Activated CD4-positive, CD25-positive, alpha-beta regulatory T cell (primary cell): ENCODE results near the gene CCDC18.
"Not testable (repeated sequence)": the region's sequence is repeated elsewhere in the genome, so short reads cannot be mapped to it uniquely, and the experiment has no call there.

Experiments
- DNase-seq, 4 experiments: peaks; one replicate each; lab custom pipeline; 2025; lab: John Stamatoyannopoulos, UW

The CCDC18 gene

DNA sequence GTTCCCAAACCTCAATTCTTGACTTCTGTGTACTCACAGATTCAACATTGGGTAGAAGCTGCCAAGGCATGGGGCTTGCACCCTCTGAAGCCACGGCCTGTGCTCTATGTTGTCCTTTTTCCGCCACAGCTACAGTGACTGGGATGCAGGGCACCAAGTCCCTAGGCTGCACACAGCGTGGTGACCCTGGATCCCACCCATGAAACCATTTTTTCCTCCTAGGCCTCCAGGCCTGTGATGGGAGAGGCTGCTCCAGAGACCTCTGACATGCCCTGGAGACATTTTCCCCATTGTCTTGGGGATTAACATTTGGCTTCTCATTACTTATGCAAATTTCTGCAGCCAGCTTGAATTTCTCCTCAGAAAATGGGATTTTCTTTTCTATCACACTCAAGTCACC is 62.7 kb downstream of the CCDC18 start:
- DNase-seq, result not testable (repeated sequence)

- DNase-seq, result no peak
These were observed 64.0 kb downstream of the CCDC18 start for GRCh38 chr1:93244298-93245069.

DNA sequence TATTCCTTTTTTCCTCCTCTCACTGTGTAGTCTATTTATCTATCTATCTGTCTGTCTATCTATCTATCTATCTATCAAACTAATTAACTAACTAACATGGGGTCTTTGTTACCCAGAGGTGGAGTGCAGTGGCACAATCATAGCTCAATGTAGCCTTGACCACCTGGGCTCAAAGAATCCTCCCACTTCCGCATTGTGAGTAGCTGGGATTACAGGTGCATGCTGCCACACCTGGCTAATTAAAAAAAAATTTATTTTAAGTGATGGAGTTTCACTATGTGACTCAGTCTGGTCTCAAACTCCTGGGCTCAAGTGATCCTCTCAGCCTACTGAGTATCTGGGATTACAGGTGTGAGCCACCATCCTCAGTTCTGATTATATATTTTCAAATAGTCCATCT is 71.4 kb downstream of the CCDC18 start:
- DNase-seq, result no peak

GRCh38 chr1:93252598-93252997 is 72.1 kb downstream of the CCDC18 start:
- DNase-seq, result no peak

GRCh38 chr1:93253516-93253915 is 73.0 kb downstream of the CCDC18 start:
- no peak for DNase-seq

- no peak for DNase-seq
These were observed 74.9 kb downstream of the CCDC18 start for GRCh38 chr1:93255222-93256079.

- DNase-seq, result no peak
These were observed 75.9 kb downstream of the CCDC18 start for GRCh38 chr1:93256433-93256832.

DNA sequence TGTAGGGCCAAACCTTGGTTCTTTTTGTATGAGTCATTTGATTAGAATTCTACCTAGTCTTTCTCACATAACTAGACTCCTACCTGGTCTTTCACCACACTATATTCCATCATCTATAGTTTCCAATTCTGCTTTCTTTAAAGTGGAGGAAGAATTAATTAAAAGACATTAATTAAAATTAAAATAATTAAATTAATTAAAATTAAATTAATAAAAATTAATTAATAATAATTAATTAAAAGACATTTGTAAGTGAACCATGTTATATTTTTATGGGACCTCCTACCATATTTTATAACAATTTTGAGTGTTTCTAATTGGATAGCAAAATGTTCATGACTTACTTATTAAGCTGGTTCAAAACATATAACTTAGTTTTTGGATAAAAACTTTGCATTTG is 77.4 kb downstream of the CCDC18 start:
- no peak for DNase-seq

GRCh38 chr1:93260726-93261125 is 80.2 kb downstream of the CCDC18 start:
- DNase-seq, result not testable (repeated sequence)

DNA sequence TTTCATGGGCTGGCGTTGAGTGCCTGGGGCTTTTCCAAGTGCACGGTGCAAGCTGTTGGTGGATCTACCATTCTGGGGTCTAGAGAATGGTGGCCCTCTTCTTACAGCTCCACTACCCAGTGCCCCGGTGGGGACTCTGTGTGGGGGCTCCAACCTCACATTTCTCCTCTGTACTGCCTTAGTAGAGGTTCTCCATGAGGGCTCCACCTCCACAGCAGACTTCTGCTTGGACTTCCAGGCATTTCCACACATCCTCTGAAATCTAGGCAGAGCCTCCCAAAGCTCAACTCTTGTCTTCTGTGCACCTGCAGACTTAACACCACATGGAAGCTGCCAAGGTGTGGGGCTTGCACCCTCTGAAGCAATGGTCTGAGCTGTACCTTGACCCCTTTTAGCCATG is 82.1 kb downstream of the CCDC18 start:
- no peak for DNase-seq

- not testable (repeated sequence) for DNase-seq
These were observed 88.4 kb downstream of the CCDC18 start for GRCh38 chr1:93268888-93269287.

DNA sequence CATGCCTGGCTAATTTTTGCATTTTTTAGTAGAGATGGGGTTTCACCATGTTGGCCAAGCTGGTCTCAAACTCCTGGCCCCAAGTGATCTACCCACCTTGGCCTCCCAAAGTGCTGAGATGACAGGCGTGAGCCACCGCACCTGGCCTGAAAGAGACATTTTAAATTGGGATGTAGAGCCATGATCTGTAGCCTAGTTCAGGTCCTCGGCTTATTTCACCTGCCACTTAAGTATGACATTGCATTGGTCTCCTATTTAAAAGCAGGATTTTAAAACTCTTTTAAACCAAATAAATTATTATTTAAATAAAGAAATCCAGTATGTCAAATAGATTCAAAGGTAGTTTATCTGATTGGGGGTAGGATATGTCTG is 94.7 kb downstream of the CCDC18 start:
- DNase-seq, result not testable (repeated sequence)

- no peak for DNase-seq
These were observed 95.2 kb downstream of the CCDC18 start for GRCh38 chr1:93275634-93276295.

DNA sequence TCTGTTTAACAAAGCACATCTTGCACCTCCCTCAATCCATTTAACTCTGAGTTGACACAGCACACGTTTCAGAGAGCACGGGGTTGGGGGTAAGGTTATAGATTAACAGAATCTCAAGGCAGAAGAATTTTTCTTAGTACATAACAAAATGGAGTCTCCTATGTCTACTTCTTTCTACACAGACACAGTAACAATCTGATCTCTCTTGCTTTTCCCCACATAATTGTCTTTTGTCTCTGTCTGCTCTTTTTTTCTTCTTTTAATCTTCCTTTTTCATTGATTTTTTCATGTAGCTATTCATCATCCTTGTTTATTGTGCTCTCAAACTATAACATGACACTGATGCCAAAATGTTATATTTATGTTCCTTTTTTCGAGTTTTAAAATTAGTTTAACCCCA is 97.0 kb downstream of the CCDC18 start:
- not testable (repeated sequence) for DNase-seq

- no peak for DNase-seq
These were observed 103.0 kb downstream of the CCDC18 start for GRCh38 chr1:93283496-93283895.

DNA sequence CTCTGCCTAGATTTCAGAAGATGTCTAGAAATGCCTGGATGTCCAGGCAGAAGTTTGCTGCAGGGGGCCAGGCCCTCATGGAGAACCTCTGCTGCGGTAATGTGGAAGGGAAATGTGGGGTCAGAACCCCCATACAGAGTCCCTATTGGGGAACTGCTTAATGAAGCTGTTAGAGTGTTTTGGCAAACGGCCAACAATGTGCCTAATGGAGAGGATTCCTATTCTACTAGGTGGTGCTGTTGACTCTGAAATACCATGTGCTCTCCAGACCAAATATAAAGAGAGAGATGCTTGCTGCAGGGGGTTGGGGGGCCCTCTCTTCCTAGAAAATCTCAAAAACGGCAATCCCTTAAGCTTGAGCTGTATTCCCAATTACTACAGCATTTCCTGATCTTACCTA is 108.0 kb downstream of the CCDC18 start:
- DNase-seq, result no peak

DNA sequence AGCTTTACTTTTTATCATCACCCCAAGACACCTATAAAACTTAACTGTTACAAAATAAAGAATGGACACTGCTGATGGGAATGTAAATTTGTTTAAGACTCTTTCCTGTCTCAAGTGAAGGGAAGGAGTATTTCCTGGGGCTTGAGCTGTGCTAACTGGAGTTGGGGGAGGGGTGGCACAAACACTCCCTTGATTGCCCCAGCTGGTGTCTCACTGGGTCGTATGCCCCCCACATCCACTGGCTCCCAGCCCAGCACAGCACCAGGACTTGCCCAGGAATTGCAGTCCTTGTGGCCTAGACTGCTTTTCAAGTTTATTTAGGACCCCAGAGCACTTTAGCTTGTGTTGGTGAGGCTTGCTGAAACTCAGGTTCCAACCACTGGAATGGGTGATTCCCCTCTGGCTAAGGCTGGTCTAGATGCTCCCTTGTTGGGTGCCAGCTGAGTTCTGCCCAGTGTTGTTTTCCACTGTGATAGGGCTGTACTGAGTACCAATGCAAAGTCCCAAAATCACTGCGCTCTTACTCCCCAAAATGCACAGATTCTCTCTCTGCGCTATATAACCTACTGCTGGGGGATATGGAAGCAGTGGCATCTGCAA is 116.1 kb downstream of the CCDC18 start:
- DNase-seq, result no peak

- no peak for DNase-seq
These were observed 120.6 kb downstream of the CCDC18 start for GRCh38 chr1:93301131-93301530.

DNA sequence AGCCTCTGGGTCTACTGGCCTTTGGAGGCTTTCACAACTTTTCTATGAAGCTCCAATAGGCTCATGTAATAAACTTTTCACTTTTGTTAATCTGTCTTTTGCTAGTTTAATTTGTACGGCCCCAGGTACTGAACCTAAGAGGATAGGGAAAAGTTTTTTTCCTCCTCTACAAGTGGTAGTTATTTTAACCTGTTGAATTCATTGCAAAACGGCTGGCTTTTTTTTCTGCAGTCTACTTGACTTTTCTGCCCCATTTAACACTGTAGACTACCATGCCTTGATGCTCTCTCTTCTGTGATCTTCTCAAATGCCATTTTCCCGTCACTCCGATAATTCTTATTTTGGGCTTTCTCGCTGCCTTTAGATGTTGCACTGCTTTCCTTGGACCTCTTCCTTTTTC is 121.6 kb downstream of the CCDC18 start:
- DNase-seq, result no peak

DNA sequence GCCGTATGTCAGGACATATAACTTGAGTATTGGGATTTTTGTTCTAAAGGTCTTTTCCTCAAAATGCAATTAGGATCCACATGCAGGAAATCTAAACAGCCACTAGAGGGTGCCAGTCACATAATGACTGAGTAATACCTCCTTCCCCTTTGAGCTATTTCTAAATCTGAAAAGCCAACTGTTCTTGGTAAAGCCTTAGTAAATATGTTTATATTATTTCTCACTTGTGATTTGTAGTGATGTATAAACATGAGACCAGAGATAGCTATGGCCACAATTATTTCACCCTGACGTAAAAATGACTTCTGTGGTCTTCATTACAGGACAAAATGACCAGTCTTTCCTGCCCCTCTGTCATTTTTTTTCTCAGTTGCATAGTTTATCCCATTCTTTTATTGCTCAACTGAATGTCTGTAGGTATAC is 124.2 kb downstream of the CCDC18 start:
- peak in 3 of 4 experiments; percentile 1 to 28 (median 1) for DNase-seq

GRCh38 chr1:93306920-93307319 is 126.4 kb downstream of the CCDC18 start:
- DNase-seq, result no peak

DNA sequence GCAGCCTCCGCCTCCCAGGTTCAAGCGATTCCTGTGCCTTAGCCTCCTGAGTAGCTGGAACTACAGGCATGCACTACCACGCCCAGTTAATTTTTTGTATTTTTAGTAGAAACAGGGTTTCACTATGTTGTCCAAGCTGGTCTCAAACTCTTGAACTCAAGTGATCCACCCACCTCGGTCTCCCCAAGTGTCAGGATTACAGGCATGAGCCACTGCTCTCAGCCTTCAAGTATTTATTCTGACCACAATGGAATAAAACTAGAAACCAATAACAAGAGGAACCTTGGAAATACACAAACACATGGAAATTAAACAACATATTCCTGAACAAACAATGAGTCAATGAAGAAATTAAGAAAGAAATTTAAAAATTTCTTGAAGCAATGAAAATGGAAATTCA is 132.5 kb downstream of the CCDC18 start:
- no peak for DNase-seq
